H9 (cell line): ENCODE data around the gene GJB4. TPM values are rescaled to one million over a fixed set of nuclear protein-coding genes. Genes with fewer than 3 reads are reported as not detected.
A peak's percentile ranks its signal among the peaks of the same experiment; 100 is the strongest.
"Not testable (repeated sequence)": the region's sequence is repeated elsewhere in the genome, so short reads cannot be mapped to it uniquely, and the experiment has no call there.

Source experiments
- DNase-seq: peaks from one replicate; pipeline ENCODE4 v3.0.0-alpha.2; 2017
- H2AFZ ChIP-seq: one replicate; pipeline ENCODE4 v1.6.1; 2013; ENCODE audit warnings: mild to moderate bottlenecking, low read length, control low read depth, moderate library complexity
- H2AK5ac ChIP-seq: 2 replicates; pipeline ENCODE4 v1.6.1; 2013; ENCODE audit warnings: low read length, control low read depth, mixed read lengths; ENCODE audit not compliant: insufficient read length
- H2BK120ac ChIP-seq: one replicate; pipeline ENCODE4 v1.6.1; 2013; ENCODE audit warnings: low read depth, mild to moderate bottlenecking, low read length, control low read depth, inconsistent platforms; ENCODE audit not compliant: poor library complexity, severe bottlenecking
- H2BK12ac ChIP-seq: 2 replicates; pipeline ENCODE4 v1.6.1; 2013; ENCODE audit warnings: low read length, control low read depth, mixed read lengths, low read depth; ENCODE audit not compliant: insufficient read length
- H2BK15ac ChIP-seq: 2 replicates; pipeline ENCODE4 v1.6.1; 2013; ENCODE audit warnings: low read depth, low read length, control low read depth
- H2BK20ac ChIP-seq: one replicate; pipeline ENCODE4 v1.6.1; 2013; ENCODE audit warnings: low read depth, mild to moderate bottlenecking, low read length, control low read depth, inconsistent platforms; ENCODE audit not compliant: poor library complexity, severe bottlenecking
- H2BK5ac ChIP-seq: 2 replicates; pipeline ENCODE4 v1.6.1; 2013; ENCODE audit warnings: low read length, control low read depth, mixed read lengths; ENCODE audit not compliant: insufficient read length
- H3K14ac ChIP-seq: 2 replicates; pipeline ENCODE4 v1.6.1; 2013; ENCODE audit warnings: low read length, control low read depth; ENCODE audit not compliant: insufficient read depth
- H3K18ac ChIP-seq: 2 replicates; pipeline ENCODE4 v1.6.1; 2013; ENCODE audit warnings: low read depth, mild to moderate bottlenecking, mixed read lengths, low read length, control low read depth; ENCODE audit not compliant: insufficient read length
- H3K23ac ChIP-seq: 2 replicates; pipeline ENCODE4 v1.6.1; 2013; ENCODE audit warnings: low read length, control low read depth, mixed read lengths, low read depth; ENCODE audit not compliant: insufficient read length
- H3K23me2 ChIP-seq: 2 replicates; pipeline ENCODE4 v1.6.1; 2013; ENCODE audit warnings: low read depth, mild to moderate bottlenecking, mixed read lengths, low read length, control low read depth; ENCODE audit not compliant: insufficient read length, poor library complexity, severe bottlenecking
- H3K27ac ChIP-seq: 2 replicates; pipeline ENCODE4 v1.5.1; 2013; ENCODE audit warnings: low read length, control low read depth, mixed read lengths, low read depth; ENCODE audit not compliant: insufficient read length
- H3K27me3 ChIP-seq: 2 replicates; pipeline ENCODE4 v1.6.1; 2013; ENCODE audit warnings: low read length, control low read depth, inconsistent platforms; ENCODE audit not compliant: insufficient read depth
- H3K4ac ChIP-seq: 2 replicates; pipeline ENCODE4 v1.6.1; 2013; ENCODE audit warnings: low read depth, mild to moderate bottlenecking, control low read depth, inconsistent platforms, low read length, moderate library complexity
- H3K4me1 ChIP-seq: 2 replicates; pipeline ENCODE4 v1.6.1; 2013; ENCODE audit warnings: low read length, control low read depth, inconsistent platforms; ENCODE audit not compliant: insufficient read depth
- H3K4me2 ChIP-seq: 2 replicates; pipeline ENCODE4 v1.6.1; 2013; ENCODE audit warnings: low read length, control low read depth, mixed read lengths; ENCODE audit not compliant: insufficient read length, insufficient read depth
- H3K56ac ChIP-seq: 2 replicates; pipeline ENCODE4 v1.6.1; 2013; ENCODE audit warnings: low read depth, mild to moderate bottlenecking, mixed read lengths, low read length, control low read depth; ENCODE audit not compliant: insufficient read length
- H3K79me1 ChIP-seq: 2 replicates; pipeline ENCODE4 v1.6.1; 2013; ENCODE audit warnings: low read depth, mild to moderate bottlenecking, moderate library complexity, low read length, control low read depth, inconsistent platforms; ENCODE audit not compliant: insufficient read depth, poor library complexity, severe bottlenecking
- H3K79me2 ChIP-seq: 2 replicates; pipeline ENCODE4 v1.6.1; 2013; ENCODE audit warnings: low read length, control low read depth, inconsistent platforms; ENCODE audit not compliant: insufficient read depth
- H3K9ac ChIP-seq: 2 replicates; pipeline ENCODE4 v1.6.1; 2013; ENCODE audit warnings: low read length, control low read depth, mixed read lengths; ENCODE audit not compliant: insufficient read length; ENCODE audit errors: extremely low read depth
- H3K9me3 ChIP-seq: one replicate; pipeline ENCODE4 v1.6.1; 2013; ENCODE audit warnings: low read depth, low read length, inconsistent platforms; ENCODE audit not compliant: control insufficient read depth
- H3T11ph ChIP-seq: one replicate; pipeline ENCODE4 v1.6.1; 2013; ENCODE audit warnings: mild to moderate bottlenecking, low read length, control low read depth, inconsistent platforms
- H4K20me1 ChIP-seq: one replicate; pipeline ENCODE4 v1.6.1; 2013; ENCODE audit not compliant: control insufficient read depth, insufficient read length, insufficient read depth
- H4K5ac ChIP-seq: 2 replicates; pipeline ENCODE4 v1.6.1; 2013; ENCODE audit warnings: low read depth, mild to moderate bottlenecking, mixed read lengths, low read length, control low read depth; ENCODE audit not compliant: insufficient read length
- H4K8ac ChIP-seq: replicated peaks from 2 replicates; pipeline ENCODE4 v1.6.1; 2013; ENCODE audit warnings: low read length, control low read depth, mixed read lengths, low read depth; ENCODE audit not compliant: insufficient read length
- H4K91ac ChIP-seq: 2 replicates; pipeline ENCODE4 v1.6.1; 2013; ENCODE audit warnings: low read depth, mild to moderate bottlenecking, moderate library complexity, mixed read lengths, low read length, control low read depth; ENCODE audit not compliant: insufficient read length
- H3K27ac Mint-ChIP-seq, 3 experiments: 2 replicates in 2 of 3; 3 replicates in 1 of 3; pipeline ENCODE4 v1.8.0; 2020 to 2021; ENCODE audit warnings: mixed read lengths in 3 of 3, mild to moderate bottlenecking in 1 of 3, moderate library complexity in 1 of 3
- H3K27me3 Mint-ChIP-seq: 2 replicates; pipeline ENCODE4 v1.8.0; 2021; ENCODE audit warnings: low read depth, mild to moderate bottlenecking, moderate library complexity, mixed read lengths
- H3K36me3 Mint-ChIP-seq, 3 experiments: 2 replicates in 2 of 3; 3 replicates in 1 of 3; pipeline ENCODE4 v1.8.0; 2020 to 2021; ENCODE audit warnings: low read depth in 3 of 3, mixed read lengths in 3 of 3; ENCODE audit not compliant: insufficient read depth in 1 of 3
- H3K4me1 Mint-ChIP-seq, 2 experiments: 2 replicates each; pipeline ENCODE4 v1.8.0; 2020; ENCODE audit warnings: mixed read lengths in 2 of 2
- H3K4me3 Mint-ChIP-seq, 2 experiments: 2 replicates in 1 of 2; 3 replicates in 1 of 2; pipeline ENCODE4 v1.8.0; 2020 to 2021; ENCODE audit warnings: mild to moderate bottlenecking in 2 of 2, mixed read lengths in 2 of 2, moderate library complexity in 1 of 2
- H3K9me3 Mint-ChIP-seq, 2 experiments: 2 replicates in 1 of 2; 3 replicates in 1 of 2; pipeline ENCODE4 v1.8.0; 2020; ENCODE audit warnings: mild to moderate bottlenecking in 2 of 2, mixed read lengths in 2 of 2, moderate library complexity in 1 of 2
- WGBS: extraction: QIAGEN DNeasy Blood & Tissue Kit; methylation state at CpG from one replicate; pipeline ENCODE4 v1.1.7; 2013; ENCODE audit warnings: missing lambda C conversion rate, low lambda C conversion rate, mixed read lengths; ENCODE audit not compliant: insufficient read length; ENCODE audit errors: extremely low coverage; 5-methylcytosine and 5-hydroxymethylcytosine counted together
- total RNA-seq: library from RNA; stranded (reverse); gene quantifications from 2 replicates; pipeline ENCODE4 v1.2.1, GENCODE V29; 2021
- TF ChIP-seq, protein P1 (sequence below): fragments of 200-600 bp; sonication (generic); conservative IDR thresholded peaks from 3 replicates; pipeline ENCODE4 v1.8.0; 2021; ENCODE audit warnings: antibody characterized with exemption, mild to moderate bottlenecking

The GJB4 gene
- total RNA-seq, 1 experiment from 2014 or later: not detected

- Mint-ChIP-seq H3K9me3 (no peaks in the 10 kb centered on the region), H3K27me3 (peaks cover 14% of the 10 kb centered on the region), H3K4me3 (no peak overlapping the region), H3K27ac (no peak overlapping the region; a peak in 1 of 7 replicates), H3K4me1 (peaks cover 10 to 20% of the 10 kb centered on the region in 2 experiments), H3K36me3 (no peaks in the 10 kb centered on the region)
- H3K23ac ChIP-seq: no peak overlapping the region
- H2BK120ac ChIP-seq: no peak overlapping the region
- no peak overlapping the region for H2BK5ac ChIP-seq
- H4K8ac ChIP-seq: no peak overlapping the region
- no peak overlapping the region for H2AK5ac ChIP-seq
- no peaks in the 10 kb centered on the region for H4K20me1 ChIP-seq
- no peak overlapping the region for H3K9ac ChIP-seq
- H3K18ac ChIP-seq: no peak overlapping the region
- no peak overlapping the region for H3K56ac ChIP-seq
- H3K27me3 ChIP-seq: no peaks in the 10 kb centered on the region
- H3K27ac ChIP-seq: no peak overlapping the region
- H2BK20ac ChIP-seq: no peak overlapping the region
- H4K91ac ChIP-seq: no peak overlapping the region
- H4K5ac ChIP-seq: no peak overlapping the region
- no CpG with 5 or more reads among the region's 10 CpGs for WGBS
- TF ChIP-seq, protein P1, sequence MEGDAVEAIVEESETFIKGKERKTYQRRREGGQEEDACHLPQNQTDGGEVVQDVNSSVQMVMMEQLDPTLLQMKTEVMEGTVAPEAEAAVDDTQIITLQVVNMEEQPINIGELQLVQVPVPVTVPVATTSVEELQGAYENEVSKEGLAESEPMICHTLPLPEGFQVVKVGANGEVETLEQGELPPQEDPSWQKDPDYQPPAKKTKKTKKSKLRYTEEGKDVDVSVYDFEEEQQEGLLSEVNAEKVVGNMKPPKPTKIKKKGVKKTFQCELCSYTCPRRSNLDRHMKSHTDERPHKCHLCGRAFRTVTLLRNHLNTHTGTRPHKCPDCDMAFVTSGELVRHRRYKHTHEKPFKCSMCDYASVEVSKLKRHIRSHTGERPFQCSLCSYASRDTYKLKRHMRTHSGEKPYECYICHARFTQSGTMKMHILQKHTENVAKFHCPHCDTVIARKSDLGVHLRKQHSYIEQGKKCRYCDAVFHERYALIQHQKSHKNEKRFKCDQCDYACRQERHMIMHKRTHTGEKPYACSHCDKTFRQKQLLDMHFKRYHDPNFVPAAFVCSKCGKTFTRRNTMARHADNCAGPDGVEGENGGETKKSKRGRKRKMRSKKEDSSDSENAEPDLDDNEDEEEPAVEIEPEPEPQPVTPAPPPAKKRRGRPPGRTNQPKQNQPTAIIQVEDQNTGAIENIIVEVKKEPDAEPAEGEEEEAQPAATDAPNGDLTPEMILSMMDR: no peak
- H3K4me1 ChIP-seq: no peaks in the 10 kb centered on the region
- no peaks in the 10 kb centered on the region for H3K9me3 ChIP-seq
- H3K4me2 ChIP-seq: no peak overlapping the region
- no peaks in the 10 kb centered on the region for H3K79me2 ChIP-seq
- H2BK12ac ChIP-seq: no peak overlapping the region
- no peaks in the 10 kb centered on the region for H3K79me1 ChIP-seq
- H2AFZ ChIP-seq: no peak overlapping the region
- no peak overlapping the region for H3K4ac ChIP-seq
- no peak overlapping the region for H3T11ph ChIP-seq
- H2BK15ac ChIP-seq: no peak overlapping the region
- H3K23me2 ChIP-seq: no peaks in the 10 kb centered on the region
- no peak for DNase-seq
- no peak overlapping the region; the same call in 1 of the 2 replicates for H3K14ac ChIP-seq
These were observed 22.8 kb upstream of the GJB4 start for GRCh38 chr1:34736692-34737091.

GRCh38 chr1:34737236-34737635, 22.3 kb upstream of the GJB4 start:
- H3K9me3 ChIP-seq, H2BK5ac ChIP-seq, H3K23ac ChIP-seq, H3K9me3 Mint-ChIP-seq, H2AK5ac ChIP-seq, H3K27me3 ChIP-seq, H3K4me1 ChIP-seq, H2AFZ ChIP-seq, H3K36me3 Mint-ChIP-seq, H2BK15ac ChIP-seq, H3K9ac ChIP-seq, H2BK12ac ChIP-seq, H4K5ac ChIP-seq, H3K23me2 ChIP-seq, H3K27ac ChIP-seq, H2BK20ac ChIP-seq, DNase-seq, H4K8ac ChIP-seq, H3K79me1 ChIP-seq, H3K4me2 ChIP-seq, H3K18ac ChIP-seq, H3K79me2 ChIP-seq, H3T11ph ChIP-seq, H4K91ac ChIP-seq, H2BK120ac ChIP-seq, H3K14ac ChIP-seq, H3K56ac ChIP-seq, H3K4ac ChIP-seq, H4K20me1 ChIP-seq, H3K4me3 Mint-ChIP-seq: not testable (repeated sequence)
- H3K4me1 Mint-ChIP-seq: peaks cover 10 to 20% of the 10 kb centered on the region in 2 experiments
- peak overlapping the region in 1 of 3 experiments; percentile 39; a peak in 2 of 7 replicates for H3K27ac Mint-ChIP-seq
- no CpG with 5 or more reads among the region's 12 CpGs for WGBS
- peaks cover 18% of the 10 kb centered on the region for H3K27me3 Mint-ChIP-seq
